ENCODE results near the gene CALN1.

Gene CALN1

GRCh38 chr7:72438491-72438890 is 26.4 kb upstream of the CALN1 start:
- Histone ChIP-seq H3K27me3 (no peaks in the 10 kb centered on the region), H3K4me1 (no peaks in the 10 kb centered on the region), H3K9me3 (no peaks in the 10 kb centered on the region), H3K9ac (no peak overlapping the region), H3K4me2 (no peak overlapping the region), H3K27ac (no peak overlapping the region), H3K4me3 (no peak overlapping the region), H4K20me1 (no peaks in the 10 kb centered on the region), H3K36me3 (no peaks in the 10 kb centered on the region)
- no peak for TF ChIP-seq Cebpa-rat (IDR thresholded peaks at IDR 0.05)

GRCh38 chr7:72437610-72438009 is 25.5 kb upstream of the CALN1 start:
- no peaks in the 10 kb centered on the region for H3K9me3 ChIP-seq
- H3K4me2 ChIP-seq: no peak overlapping the region
- H3K36me3 ChIP-seq: no peaks in the 10 kb centered on the region
- H3K9ac ChIP-seq: no peak overlapping the region
- no peak for TF ChIP-seq Cebpa-rat (IDR thresholded peaks at IDR 0.05)
- no peak overlapping the region for H3K27ac ChIP-seq
- no peak overlapping the region for H3K4me3 ChIP-seq
- no peaks in the 10 kb centered on the region for H4K20me1 ChIP-seq
- H3K27me3 ChIP-seq: no peaks in the 10 kb centered on the region
- H3K4me1 ChIP-seq: peaks cover 6% of the 10 kb centered on the region; the same call in 1 of the 2 replicates

GRCh38 chr7:72437061-72437585 is 25.0 kb upstream of the CALN1 start:
- Histone ChIP-seq H3K36me3 (no peaks in the 10 kb centered on the region), H3K4me3 (no peak overlapping the region), H3K27ac (no peak overlapping the region), H3K27me3 (no peaks in the 10 kb centered on the region), H3K4me2 (no peak overlapping the region), H3K9ac (no peak overlapping the region), H3K4me1 (peaks cover 7% of the 10 kb centered on the region; the same call in 1 of the 2 replicates), H4K20me1 (no peaks in the 10 kb centered on the region), H3K9me3 (peaks cover 1% of the 10 kb centered on the region; the same call in 1 of the 2 replicates)
- no peak for TF ChIP-seq Cebpa-rat (IDR thresholded peaks at IDR 0.05)

DNA sequence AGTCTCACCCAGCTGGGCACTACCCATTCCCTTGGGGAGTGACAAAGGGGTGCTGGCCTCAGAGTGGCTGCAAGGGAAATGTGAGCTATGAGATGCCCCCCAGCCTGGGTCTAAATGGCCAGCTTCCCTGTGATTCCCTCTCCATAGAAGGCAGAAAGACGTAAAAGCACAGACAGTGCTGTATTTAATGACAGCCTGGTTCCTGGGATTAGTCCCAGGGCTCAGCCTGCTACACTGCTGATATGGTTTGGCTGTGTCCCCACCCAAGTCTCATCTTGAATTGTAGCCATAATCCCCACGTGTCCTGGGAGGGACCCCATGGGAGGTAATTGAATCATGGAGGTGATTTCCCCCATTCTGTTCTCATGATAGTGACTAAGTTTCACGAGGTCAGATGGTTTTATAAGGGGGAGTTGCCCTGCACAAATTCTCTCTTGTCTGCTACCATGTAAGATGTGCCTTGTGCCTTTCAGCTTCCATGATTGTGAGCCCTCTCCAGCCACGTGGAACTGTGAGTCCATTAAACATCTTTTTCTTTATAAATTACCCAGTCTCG is 23.9 kb upstream of the CALN1 start:
- TF ChIP-seq Cebpa-rat (IDR thresholded peaks at IDR 0.05): no peak
- Histone ChIP-seq H3K4me3 (no peak overlapping the region), H3K27me3 (no peaks in the 10 kb centered on the region), H3K27ac (no peak overlapping the region), H3K36me3 (no peaks in the 10 kb centered on the region), H4K20me1 (no peaks in the 10 kb centered on the region), H3K9me3 (peaks cover 12% of the 10 kb centered on the region), H3K4me1 (peaks cover 7% of the 10 kb centered on the region; the same call in 1 of the 2 replicates), H3K4me2 (no peak overlapping the region), H3K9ac (no peak overlapping the region)

- TF ChIP-seq Cebpa-rat (IDR thresholded peaks at IDR 0.05): no peak
Observed at GRCh38 chr7:72435366-72435765, 23.2 kb upstream of the CALN1 start.

DNA sequence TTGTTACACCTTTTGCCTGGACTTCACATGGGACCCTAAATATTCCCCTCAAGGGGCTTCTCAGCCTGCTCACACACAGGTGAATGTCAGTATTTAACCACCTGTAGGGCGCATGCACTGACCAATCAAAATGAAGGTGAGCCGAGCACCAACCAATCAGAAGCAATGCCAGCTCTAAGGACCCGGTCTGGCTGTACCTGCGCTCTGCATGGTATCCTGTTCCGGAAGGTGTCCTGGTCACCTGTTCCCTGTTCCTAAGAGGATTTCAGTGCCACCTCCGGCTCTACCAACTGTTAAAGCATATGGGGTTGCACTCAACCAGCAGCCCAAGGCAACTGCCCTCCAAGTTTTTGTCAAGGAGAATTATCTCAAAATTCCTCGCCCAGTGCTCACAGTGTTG is 18.4 kb upstream of the CALN1 start:
- Histone ChIP-seq H3K4me2 (no peak overlapping the region), H3K27me3 (no peaks in the 10 kb centered on the region), H3K4me1 (peaks cover 7% of the 10 kb centered on the region; the same call in 1 of the 2 replicates), H3K27ac (no peak overlapping the region), H3K4me3 (no peak overlapping the region), H3K36me3 (no peaks in the 10 kb centered on the region), H3K9me3 (peaks cover 12% of the 10 kb centered on the region), H3K9ac (no peak overlapping the region), H4K20me1 (no peaks in the 10 kb centered on the region)
- TF ChIP-seq Cebpa-rat (IDR thresholded peaks at IDR 0.05): no peak

More at GRCh38 chr7:72435366-72435765, 23.2 kb upstream of the CALN1 start:
- Histone ChIP-seq H4K20me1 (no peaks in the 10 kb centered on the region), H3K9me3 (peaks cover 12% of the 10 kb centered on the region), H3K27me3 (no peaks in the 10 kb centered on the region), H3K36me3 (no peaks in the 10 kb centered on the region), H3K4me3 (no peak overlapping the region), H3K4me2 (no peak overlapping the region), H3K9ac (no peak overlapping the region), H3K4me1 (peaks cover 7% of the 10 kb centered on the region; the same call in 1 of the 2 replicates), H3K27ac (no peak overlapping the region)

DNA sequence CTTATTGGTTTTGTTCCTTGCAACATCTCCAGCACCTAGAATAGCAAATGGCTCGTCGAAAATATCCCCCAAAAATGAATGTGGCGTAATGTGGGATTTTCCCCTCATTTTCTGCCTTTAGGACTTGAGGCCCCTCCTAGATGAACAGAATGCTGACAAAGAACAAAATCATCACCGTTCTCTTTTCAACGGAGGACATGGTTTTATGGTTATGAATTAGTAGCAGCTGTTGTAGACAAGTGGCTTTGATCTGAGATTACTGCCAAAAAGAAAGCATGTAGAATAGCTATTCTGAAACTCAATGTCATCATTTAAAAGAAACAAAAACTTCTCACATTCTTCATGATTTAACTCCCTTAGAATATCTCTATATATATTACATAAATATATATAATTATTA is 17.2 kb upstream of the CALN1 start:
- TF ChIP-seq Cebpa-rat (IDR thresholded peaks at IDR 0.05): no peak
- peaks cover 7% of the 10 kb centered on the region; the same call in 1 of the 2 replicates for H3K4me1 ChIP-seq
- H3K27me3 ChIP-seq: no peaks in the 10 kb centered on the region
- H3K27ac ChIP-seq: no peak overlapping the region
- no peak overlapping the region for H3K4me2 ChIP-seq
- no peaks in the 10 kb centered on the region for H4K20me1 ChIP-seq
- no peak overlapping the region for H3K4me3 ChIP-seq
- H3K9me3 ChIP-seq: peaks cover 12% of the 10 kb centered on the region
- H3K9ac ChIP-seq: no peak overlapping the region
- H3K36me3 ChIP-seq: no peaks in the 10 kb centered on the region

DNA sequence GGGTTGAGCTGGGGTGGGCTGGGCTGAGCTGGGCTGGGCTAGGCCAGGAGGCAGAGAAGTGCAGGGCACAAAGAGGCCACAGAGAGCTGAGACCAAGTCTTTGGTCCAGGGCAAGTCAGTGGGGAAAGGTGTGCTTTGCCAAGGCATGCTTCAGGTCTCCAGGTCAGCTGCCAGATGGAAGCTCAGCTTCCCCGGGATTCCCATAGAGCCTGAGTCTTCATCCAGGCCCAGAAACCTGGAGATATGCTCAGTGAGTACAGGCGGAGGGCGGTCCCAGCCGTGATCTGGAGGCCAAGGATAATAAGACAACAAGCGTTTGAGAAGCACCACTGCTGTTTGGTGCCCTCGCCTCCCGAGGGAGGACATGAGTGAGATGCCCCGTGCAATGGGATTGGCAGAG is 4.7 kb upstream of the CALN1 start:
- H3K27ac ChIP-seq: no peak overlapping the region
- H4K20me1 ChIP-seq: no peaks in the 10 kb centered on the region
- H3K27me3 ChIP-seq: no peaks in the 10 kb centered on the region
- no peaks in the 10 kb centered on the region for H3K36me3 ChIP-seq
- TF ChIP-seq Cebpa-rat (IDR thresholded peaks at IDR 0.05): no peak
- H3K4me3 ChIP-seq: no peak overlapping the region
- no peak overlapping the region for H3K9ac ChIP-seq
- no peak overlapping the region for H3K4me2 ChIP-seq
- H3K9me3 ChIP-seq: peaks cover 26% of the 10 kb centered on the region
- peaks cover 2% of the 10 kb centered on the region for H3K4me1 ChIP-seq

DNA sequence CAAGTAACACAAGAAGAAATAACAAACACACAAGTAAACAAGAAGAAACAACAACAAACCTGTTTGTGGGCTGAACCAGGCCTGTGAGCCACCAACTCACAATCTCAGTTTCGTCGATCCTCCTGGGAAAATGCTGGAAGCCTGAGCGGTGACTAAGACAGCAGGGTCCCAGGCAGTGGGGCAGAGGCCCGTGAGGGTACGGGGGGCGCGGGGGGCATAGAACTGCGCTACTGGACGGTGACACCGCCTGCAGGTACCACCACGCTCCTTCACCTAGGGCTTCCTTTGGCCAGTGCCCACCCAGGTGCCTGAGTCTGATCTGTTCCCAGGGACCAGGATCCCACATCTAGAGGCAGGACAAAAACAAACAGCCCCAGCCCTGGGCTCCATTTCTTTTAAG is 3.4 kb upstream of the CALN1 start:
- Histone ChIP-seq H3K9ac (no peak overlapping the region), H4K20me1 (no peaks in the 10 kb centered on the region), H3K36me3 (no peaks in the 10 kb centered on the region), H3K4me2 (no peak overlapping the region), H3K27me3 (no peaks in the 10 kb centered on the region), H3K4me1 (no peaks in the 10 kb centered on the region), H3K4me3 (no peak overlapping the region), H3K9me3 (peaks cover 26% of the 10 kb centered on the region), H3K27ac (no peak overlapping the region)
- TF ChIP-seq Cebpa-rat (IDR thresholded peaks at IDR 0.05): no peak

DNA sequence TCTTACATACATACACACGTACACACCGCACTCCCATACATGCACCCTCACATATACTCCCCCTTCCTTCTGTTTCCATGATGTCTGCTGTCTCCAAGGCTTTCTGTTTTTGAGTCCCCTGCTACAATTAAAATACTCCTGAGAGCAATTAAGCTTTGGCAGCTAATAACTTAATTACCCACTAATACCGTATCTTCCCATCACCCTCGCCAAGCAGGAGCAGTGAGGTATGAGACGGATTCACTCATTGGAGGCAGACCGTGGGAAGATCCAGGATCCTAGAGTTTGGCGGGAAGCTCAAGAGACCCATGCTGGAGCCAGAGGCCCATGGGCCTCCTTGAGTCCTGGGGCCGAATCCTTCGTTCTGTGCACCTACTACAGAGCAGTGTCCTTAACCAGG is 1.7 kb upstream of the CALN1 start:
- Histone ChIP-seq H3K9me3 (peaks cover 12% of the 10 kb centered on the region), H3K4me1 (no peaks in the 10 kb centered on the region), H3K27me3 (no peaks in the 10 kb centered on the region), H3K4me2 (no peak overlapping the region), H3K4me3 (no peak overlapping the region), H4K20me1 (no peaks in the 10 kb centered on the region), H3K27ac (no peak overlapping the region), H3K36me3 (no peaks in the 10 kb centered on the region), H3K9ac (no peak overlapping the region)
- TF ChIP-seq Cebpa-rat (IDR thresholded peaks at IDR 0.05): no peak

All from BLaER1 (cell line).